GM12873 (cell line): ENCODE measurements around the gene CACNA2D1.

Source experiments
- CTCF ChIP-seq: IDR thresholded peaks from 2 replicates; pipeline ENCODE4 v1.5.1; 2012; ENCODE audit warnings: low read depth, mild to moderate bottlenecking, moderate library complexity, low read length, control low read depth; ENCODE audit not compliant: insufficient read depth; ENCODE audit errors: missing control alignments

The CACNA2D1 gene

GRCh38 chr7:82124445-82124844, 319.1 kb downstream of the CACNA2D1 start:
- TF ChIP-seq CTCF, result no peak

- no peak for TF ChIP-seq CTCF
Observed at GRCh38 chr7:82122275-82122674, 321.3 kb downstream of the CACNA2D1 start.

- TF ChIP-seq CTCF, result no peak
Observed at GRCh38 chr7:82114237-82114636, 329.3 kb downstream of the CACNA2D1 start.

GRCh38 chr7:82110146-82110840, 333.3 kb downstream of the CACNA2D1 start:
- TF ChIP-seq CTCF, result no peak

GRCh38 chr7:82109288-82109687, 334.3 kb downstream of the CACNA2D1 start:
- no peak for TF ChIP-seq CTCF

GRCh38 chr7:82106201-82106600, 337.4 kb downstream of the CACNA2D1 start:
- TF ChIP-seq CTCF, result no peak

GRCh38 chr7:82105463-82105862, 338.1 kb downstream of the CACNA2D1 start:
- no peak for TF ChIP-seq CTCF

- TF ChIP-seq CTCF, result no peak
Observed at GRCh38 chr7:82098414-82098813, 345.2 kb downstream of the CACNA2D1 start.
